IPS DF 6.9 (cell line): Measurements from ENCODE around the gene COQ8A.

Source experiments
- DNase-seq: peaks from one replicate; pipeline ENCODE4 v3.0.0-alpha.2; 2013; ENCODE audit warnings: low read depth, low spot score
- H3K27ac ChIP-seq: one replicate; pipeline ENCODE4 v1.5.1; 2013; ENCODE audit warnings: low read length, control low read depth
- H3K27me3 ChIP-seq: 2 replicates; pipeline ENCODE4 v1.6.1; 2013; ENCODE audit warnings: mild to moderate bottlenecking, low read length; ENCODE audit not compliant: control insufficient read depth, insufficient read depth
- H3K36me3 ChIP-seq: 2 replicates; pipeline ENCODE4 v1.6.1; 2013; ENCODE audit warnings: low read length; ENCODE audit not compliant: control insufficient read depth, insufficient read depth
- H3K4me1 ChIP-seq: 2 replicates; pipeline ENCODE4 v1.6.1; 2013; ENCODE audit warnings: low read length; ENCODE audit not compliant: control insufficient read depth, insufficient read depth
- H3K4me3 ChIP-seq: 2 replicates; pipeline ENCODE4 v1.5.1; 2013; ENCODE audit warnings: mild to moderate bottlenecking, low read length
- H3K9me3 ChIP-seq: 2 replicates; pipeline ENCODE4 v1.6.1; 2013; ENCODE audit warnings: low read length, inconsistent platforms; ENCODE audit not compliant: control insufficient read depth, insufficient read depth
- WGBS: extraction: QIAGEN DNeasy Blood & Tissue Kit; methylation state at CpG from one replicate; pipeline ENCODE4 v1.1.7; 2013; ENCODE audit warnings: mixed read lengths, missing lambda C conversion rate; ENCODE audit not compliant: insufficient read length, insufficient coverage; 5-methylcytosine and 5-hydroxymethylcytosine counted together

The COQ8A gene

DNA sequence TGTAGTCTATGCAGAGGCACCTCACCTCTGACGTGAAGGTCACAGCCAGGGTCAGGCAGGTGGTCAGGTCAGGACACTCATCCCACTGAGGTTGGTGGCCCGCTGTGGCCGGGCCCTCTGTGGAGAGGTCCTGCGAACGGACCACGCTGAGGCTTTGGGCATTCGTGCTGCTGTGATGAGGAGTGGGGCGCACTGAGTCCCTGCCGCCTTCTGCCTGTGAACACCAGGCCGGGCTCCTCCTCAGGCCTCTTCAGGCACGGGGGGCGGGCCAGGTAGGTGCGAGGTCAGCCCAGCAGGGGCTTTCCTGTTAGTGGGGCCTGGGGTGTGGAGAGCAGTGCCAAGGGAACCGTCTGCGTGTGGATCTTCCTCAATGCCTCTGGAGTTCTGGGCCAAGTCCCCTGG, 39.0 kb downstream of the COQ8A start:
- no peak overlapping the region for H3K27ac ChIP-seq
- H3K4me3 ChIP-seq = no peak overlapping the region
- no peak for DNase-seq
- no peaks in the 10 kb centered on the region for H3K4me1 ChIP-seq
- H3K36me3 ChIP-seq = peaks cover 6% of the 10 kb centered on the region
- WGBS = no CpG with 5 or more reads among the region's 15 CpGs
- H3K27me3 ChIP-seq = no peaks in the 10 kb centered on the region
- H3K9me3 ChIP-seq = no peaks in the 10 kb centered on the region

DNA sequence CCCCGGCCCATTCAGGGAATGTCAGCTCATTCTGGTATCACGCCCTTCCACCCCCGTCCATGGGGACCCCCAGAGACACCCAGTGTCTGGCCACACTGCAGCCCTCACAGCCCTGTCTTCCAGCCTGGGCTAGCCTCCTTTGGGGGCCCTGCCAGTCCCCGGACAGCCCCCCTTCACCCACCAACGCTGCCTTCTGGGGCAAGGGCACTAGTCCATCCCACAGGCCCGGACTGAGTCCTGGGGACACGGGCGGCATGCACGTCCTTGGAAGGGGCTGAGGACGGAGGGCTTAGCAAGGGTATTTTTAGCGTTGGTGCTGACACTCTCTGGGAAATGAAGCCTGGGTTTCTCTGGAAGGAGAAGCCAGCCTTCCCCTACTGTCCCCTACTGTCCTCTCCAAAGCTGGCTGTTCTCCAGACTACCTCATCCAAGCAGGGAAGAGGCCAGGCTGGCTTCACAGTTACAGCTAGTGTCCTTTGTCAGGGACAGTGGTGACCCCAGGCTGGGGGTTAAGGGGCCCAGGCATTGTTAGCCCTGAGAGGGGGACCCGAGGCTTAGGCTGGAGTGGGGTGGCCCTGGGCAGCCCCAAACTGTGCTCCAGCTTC, 39.5 kb downstream of the COQ8A start:
- H3K27me3 ChIP-seq = no peaks in the 10 kb centered on the region
- peaks cover 6% of the 10 kb centered on the region for H3K36me3 ChIP-seq
- H3K27ac ChIP-seq = no peak overlapping the region

DNA sequence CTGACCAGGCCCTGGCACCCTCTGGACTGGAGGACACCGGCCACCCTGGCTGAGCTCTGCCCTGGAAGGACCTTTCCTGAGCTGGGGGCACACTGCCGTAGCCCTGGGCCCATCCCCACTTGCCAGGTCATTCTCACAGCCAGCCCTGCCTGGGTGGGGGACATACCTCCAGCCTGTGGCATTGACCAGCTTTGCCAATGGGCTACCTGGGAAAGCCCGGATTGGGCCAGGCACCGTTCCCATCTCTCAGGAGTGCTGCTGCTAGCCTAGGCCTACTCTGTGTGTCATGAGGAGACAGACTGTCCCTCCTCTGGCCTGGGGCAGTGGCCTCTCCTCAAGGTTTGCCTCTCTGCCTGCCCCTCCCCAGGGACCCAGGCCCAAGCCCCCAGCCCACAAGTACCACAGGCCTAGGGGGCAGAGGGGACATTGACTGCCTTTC, 40.0 kb downstream of the COQ8A start:
- H3K36me3 ChIP-seq = peaks cover 6% of the 10 kb centered on the region
- no CpG with 5 or more reads among the region's 4 CpGs for WGBS
- H3K9me3 ChIP-seq = no peaks in the 10 kb centered on the region
- DNase-seq = no peak
- no peaks in the 10 kb centered on the region for H3K27me3 ChIP-seq
- no peaks in the 10 kb centered on the region for H3K4me1 ChIP-seq
- no peak overlapping the region for H3K27ac ChIP-seq
- no peak overlapping the region for H3K4me3 ChIP-seq

More for the DNA sequence above, 39.5 kb downstream of the COQ8A start:
- H3K4me3 ChIP-seq = no peak overlapping the region
- H3K4me1 ChIP-seq = no peaks in the 10 kb centered on the region
- no peak for DNase-seq
- WGBS = no CpG with 5 or more reads among the region's 12 CpGs
- no peaks in the 10 kb centered on the region for H3K9me3 ChIP-seq

DNA sequence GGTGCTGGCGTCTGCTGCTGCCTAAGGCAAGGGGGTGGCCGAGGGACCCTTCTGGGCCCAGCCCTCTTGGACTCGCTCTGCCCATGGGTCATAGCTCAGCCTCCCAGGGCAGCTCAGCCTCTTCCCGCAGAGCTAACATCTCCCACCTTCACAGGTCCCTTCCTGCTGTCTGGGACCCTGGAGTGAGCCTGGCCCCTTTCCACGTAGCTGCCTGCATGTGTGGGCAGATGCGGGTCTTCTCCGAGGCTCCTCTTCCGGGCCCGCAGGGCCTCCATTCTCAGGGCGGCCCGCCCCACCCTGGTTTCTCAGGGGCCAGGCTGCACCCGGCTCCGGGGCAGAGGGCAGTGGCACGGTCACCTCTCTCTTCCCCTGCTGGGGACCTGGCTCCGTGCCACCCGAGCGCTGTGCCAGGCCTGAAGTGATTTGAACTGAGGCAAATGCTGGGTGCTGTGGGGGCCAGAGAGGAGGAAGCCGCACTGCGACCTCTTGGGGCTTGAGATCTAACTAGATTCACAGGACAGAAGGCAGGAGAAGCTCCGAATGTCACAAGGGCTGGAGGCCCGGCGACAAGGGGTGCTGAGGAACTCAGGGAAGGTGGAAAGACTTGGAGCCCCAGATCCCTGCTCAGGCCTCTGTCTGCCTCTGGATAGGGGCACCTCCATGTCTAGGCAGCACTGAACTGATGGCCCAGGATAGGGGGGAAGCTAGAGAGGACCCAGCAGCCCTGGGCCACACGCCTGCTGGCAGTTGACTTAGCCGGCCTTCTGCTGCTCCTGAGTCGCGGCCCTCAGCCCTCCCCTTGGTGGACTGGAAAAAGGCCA, 40.7 kb downstream of the COQ8A start:
- Histone ChIP-seq H3K4me1 (no peaks in the 10 kb centered on the region), H3K27ac (no peak overlapping the region), H3K4me3 (no peak overlapping the region), H3K27me3 (no peaks in the 10 kb centered on the region), H3K36me3 (peaks cover 6% of the 10 kb centered on the region), H3K9me3 (no peaks in the 10 kb centered on the region)
- DNase-seq = no peak
- WGBS = no CpG with 5 or more reads among the region's 26 CpGs

DNA sequence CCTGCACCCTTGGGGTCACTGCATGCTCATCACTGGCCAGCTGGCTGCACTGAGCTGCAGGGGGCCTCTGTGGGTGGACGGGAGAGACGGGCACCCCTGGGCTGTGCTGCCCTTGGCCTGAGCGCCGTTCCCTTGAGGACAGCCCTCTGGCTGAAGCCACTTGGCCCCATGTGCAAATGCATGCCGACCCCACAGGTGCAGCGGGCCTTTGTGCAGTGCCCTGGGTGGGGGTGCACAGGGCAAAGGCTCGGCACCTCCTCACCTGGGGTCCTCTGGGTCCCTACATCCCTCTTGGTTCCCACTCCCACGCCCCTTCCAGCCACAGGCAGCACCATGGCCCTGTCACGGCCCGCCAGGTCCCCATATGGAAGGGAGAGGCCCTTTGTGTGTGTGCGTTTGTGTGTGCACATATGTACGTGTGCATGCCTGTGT, 41.3 kb downstream of the COQ8A start:
- peaks cover 9% of the 10 kb centered on the region for H3K36me3 ChIP-seq
- WGBS = no CpG with 5 or more reads among the region's 12 CpGs
- no peak overlapping the region for H3K27ac ChIP-seq
- no peaks in the 10 kb centered on the region for H3K27me3 ChIP-seq
- no peaks in the 10 kb centered on the region for H3K4me1 ChIP-seq
- H3K9me3 ChIP-seq = no peaks in the 10 kb centered on the region
- DNase-seq = no peak
- H3K4me3 ChIP-seq = no peak overlapping the region

DNA sequence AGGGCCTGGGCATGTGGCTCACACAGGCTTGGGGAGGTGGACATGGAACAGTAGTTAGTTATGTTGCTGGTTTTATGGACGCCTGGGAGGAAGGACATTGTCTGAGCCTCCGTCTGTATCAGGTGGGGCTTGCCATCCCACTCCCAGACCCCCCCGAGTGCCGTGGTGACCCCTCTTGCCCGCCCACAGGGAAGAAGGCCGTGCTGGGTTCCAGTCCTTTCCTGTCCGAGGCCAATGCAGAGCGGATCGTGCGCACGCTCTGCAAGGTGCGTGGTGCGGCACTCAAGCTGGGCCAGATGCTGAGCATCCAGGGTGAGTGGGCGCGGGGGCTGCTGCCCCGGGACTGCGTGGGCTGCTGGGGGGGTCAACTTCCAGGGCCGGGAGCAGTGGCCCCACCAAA, 41.7 kb downstream of the COQ8A start:
- no CpG with 5 or more reads among the region's 18 CpGs for WGBS
- peaks cover 9% of the 10 kb centered on the region for H3K36me3 ChIP-seq
- no peak for DNase-seq
- no peaks in the 10 kb centered on the region for H3K4me1 ChIP-seq
- H3K27me3 ChIP-seq = no peaks in the 10 kb centered on the region
- no peaks in the 10 kb centered on the region for H3K9me3 ChIP-seq
- no peak overlapping the region for H3K27ac ChIP-seq
- H3K4me3 ChIP-seq = no peak overlapping the region

DNA sequence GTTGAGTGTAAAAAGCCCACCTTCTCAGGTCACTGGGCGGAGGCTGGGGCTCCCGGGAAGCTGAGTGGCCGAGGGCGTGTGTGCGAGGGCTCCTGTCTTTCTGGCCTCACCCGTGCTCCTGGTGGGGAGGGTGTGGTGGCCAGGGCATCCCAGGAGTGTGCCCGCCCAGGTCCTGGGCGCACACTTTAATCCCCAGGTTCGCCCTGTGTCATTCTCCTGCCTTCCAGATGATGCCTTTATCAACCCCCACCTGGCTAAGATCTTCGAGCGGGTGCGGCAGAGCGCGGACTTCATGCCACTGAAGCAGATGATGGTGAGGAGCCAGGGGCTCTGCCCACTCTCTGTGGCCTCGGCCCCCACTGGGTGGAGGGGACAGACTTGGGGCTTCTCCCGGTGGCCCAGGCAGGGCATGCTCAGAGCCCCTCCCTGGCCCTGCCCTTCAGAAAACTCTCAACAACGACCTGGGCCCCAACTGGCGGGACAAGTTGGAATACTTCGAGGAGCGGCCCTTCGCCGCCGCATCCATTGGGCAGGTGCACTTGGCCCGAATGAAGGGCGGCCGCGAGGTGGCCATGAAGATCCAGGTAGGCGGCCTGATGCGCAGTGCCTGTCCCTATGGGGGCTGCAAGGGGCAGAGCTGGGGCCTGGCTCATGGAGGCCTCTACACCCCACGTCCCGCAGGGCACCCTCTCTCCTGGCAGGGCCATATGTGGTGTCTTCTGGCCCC, 42.5 kb downstream of the COQ8A start:
- H3K4me1 ChIP-seq = no peaks in the 10 kb centered on the region
- H3K27ac ChIP-seq = no peak overlapping the region
- H3K9me3 ChIP-seq = no peaks in the 10 kb centered on the region
- no peak for DNase-seq
- no peaks in the 10 kb centered on the region for H3K27me3 ChIP-seq
- H3K36me3 ChIP-seq = peaks cover 11% of the 10 kb centered on the region
- no CpG with 5 or more reads among the region's 31 CpGs for WGBS
- no peak overlapping the region for H3K4me3 ChIP-seq

DNA sequence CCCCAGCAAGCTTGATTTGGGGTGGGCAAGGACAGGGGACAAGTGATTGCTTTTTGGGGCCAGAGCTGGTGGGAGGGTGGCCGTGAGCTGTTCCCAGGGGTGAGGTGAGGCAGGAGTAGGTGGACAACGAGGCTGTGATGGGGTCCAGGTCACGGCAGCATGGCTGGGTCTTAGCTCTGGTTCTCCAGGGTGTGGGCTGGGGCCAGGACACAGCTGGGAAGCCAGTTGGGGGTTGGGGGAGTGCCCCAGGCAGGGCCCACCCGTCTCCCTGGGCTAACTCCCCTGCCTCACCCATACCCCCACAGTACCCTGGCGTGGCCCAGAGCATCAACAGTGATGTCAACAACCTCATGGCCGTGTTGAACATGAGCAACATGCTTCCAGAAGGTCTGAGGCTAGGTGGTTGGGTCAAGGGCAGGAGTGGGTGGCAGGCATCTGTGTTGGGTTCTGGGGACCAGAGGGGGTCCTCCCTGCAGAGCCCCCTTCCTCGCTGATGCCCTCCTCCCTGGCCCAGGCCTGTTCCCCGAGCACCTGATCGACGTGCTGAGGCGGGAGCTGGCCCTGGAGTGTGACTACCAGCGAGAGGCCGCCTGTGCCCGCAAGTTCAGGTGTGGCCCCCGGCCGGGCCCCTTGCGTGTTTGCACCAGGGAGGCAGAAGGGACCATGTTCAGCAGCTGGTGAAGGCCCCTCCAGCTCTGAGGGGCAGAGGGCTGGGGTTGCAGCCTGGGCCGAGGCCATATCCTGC, 43.3 kb downstream of the COQ8A start:
- Histone ChIP-seq H3K4me1 (no peaks in the 10 kb centered on the region), H3K27me3 (no peaks in the 10 kb centered on the region), H3K27ac (no peak overlapping the region), H3K4me3 (no peak overlapping the region), H3K36me3 (peaks cover 9% of the 10 kb centered on the region), H3K9me3 (no peaks in the 10 kb centered on the region)
- DNase-seq = no peak
- WGBS = no CpG with 5 or more reads among the region's 18 CpGs

DNA sequence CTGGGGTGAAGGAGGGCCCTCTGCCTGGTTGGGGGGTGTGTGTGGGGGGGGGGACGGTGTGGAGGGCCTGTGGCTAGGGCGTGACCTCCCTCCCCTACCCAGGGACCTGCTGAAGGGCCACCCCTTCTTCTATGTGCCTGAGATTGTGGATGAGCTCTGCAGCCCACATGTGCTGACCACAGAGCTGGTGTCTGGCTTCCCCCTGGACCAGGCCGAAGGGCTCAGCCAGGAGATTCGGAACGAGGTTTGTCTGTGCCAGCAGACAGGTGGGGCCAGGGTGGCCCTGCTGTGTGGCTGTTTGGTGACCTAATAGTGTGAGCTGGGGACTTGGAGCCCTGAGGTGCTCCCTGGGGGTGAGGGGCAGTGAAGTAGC, 43.9 kb downstream of the COQ8A start:
- Histone ChIP-seq H3K4me1 (no peaks in the 10 kb centered on the region), H3K27ac (no peak overlapping the region), H3K4me3 (no peak overlapping the region), H3K9me3 (no peaks in the 10 kb centered on the region), H3K36me3 (peaks cover 9% of the 10 kb centered on the region), H3K27me3 (no peaks in the 10 kb centered on the region)
- WGBS = no CpG with 5 or more reads among the region's 5 CpGs
- no peak for DNase-seq
